ENCODE measurements around the gene MYO1H. TPM values are rescaled to one million over a fixed set of nuclear protein-coding genes. Genes with fewer than 3 reads are reported as not detected.

Gene MYO1H
- total RNA-seq, 4 donors from 2014 or later = not detected

DNA sequence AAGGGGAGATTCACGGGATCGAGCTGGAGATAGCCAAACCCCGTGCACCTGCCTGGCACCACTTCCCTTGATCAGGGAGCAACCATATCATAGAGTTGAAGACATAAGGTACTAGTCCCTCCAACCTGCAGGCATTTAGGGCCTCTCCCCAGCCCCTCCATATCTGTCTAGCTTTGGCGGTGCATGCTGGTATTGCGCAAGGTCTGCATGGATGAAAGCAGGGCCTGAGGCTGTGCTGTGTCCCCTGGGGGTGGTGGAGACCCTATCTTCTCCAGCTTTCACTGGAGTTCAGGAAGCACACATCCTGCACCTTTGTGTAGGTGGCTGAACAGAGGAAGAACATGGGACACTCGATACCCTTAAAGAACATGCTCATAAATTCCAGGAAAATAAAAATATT lies 82.5 kb downstream of the MYO1H start:
- Histone ChIP-seq H3K27me3 (no peaks in the 10 kb centered on the region), H3K36me3 (no peaks in the 10 kb centered on the region), H3K4me1 (no peaks in the 10 kb centered on the region), H3K4me3 (no peak overlapping the region), H3K27ac (no peak overlapping the region), H3K9me3 (no peaks in the 10 kb centered on the region)
- no peak for TF ChIP-seq POLR2A (IDR thresholded peaks at IDR 0.05)
- TF ChIP-seq CTCF (IDR thresholded peaks at IDR 0.05) = no peak
- intact Hi-C loops (cut with DNase I; ENCODE audit: low total_unique reads) = no loop called here
- no peak for DNase-seq

DNA sequence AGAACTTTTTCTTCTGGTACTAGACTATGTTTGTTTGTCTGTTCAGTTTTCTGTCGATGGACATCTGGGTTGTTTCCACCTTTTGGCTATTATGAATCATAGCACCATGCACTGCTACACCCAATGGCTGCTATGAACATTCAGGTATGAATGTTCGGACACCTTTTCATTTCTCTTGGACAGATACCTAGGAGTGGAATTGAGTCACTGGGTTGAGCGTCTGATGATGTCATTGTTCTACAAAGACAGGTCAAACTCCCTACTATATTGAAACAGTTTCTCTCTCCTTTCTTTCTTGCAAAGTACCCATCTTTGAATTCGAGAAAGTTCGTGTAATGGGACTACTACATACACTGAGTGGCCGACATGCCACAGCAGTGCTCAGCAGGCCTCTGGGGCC lies 84.7 kb downstream of the MYO1H start:
- intact Hi-C loops (cut with DNase I; ENCODE audit: low total_unique reads) = no loop called here
- H3K27me3 ChIP-seq = no peaks in the 10 kb centered on the region
- TF ChIP-seq CTCF (IDR thresholded peaks at IDR 0.05) = no peak
- TF ChIP-seq POLR2A (IDR thresholded peaks at IDR 0.05) = no peak
- H3K27ac ChIP-seq = no peak overlapping the region
- no peak overlapping the region for H3K4me3 ChIP-seq
- no peaks in the 10 kb centered on the region for H3K9me3 ChIP-seq
- DNase-seq = no peak
- no peaks in the 10 kb centered on the region for H3K4me1 ChIP-seq
- H3K36me3 ChIP-seq = no peaks in the 10 kb centered on the region

- H3K36me3 ChIP-seq = no peaks in the 10 kb centered on the region
- no peaks in the 10 kb centered on the region for H3K9me3 ChIP-seq
- intact Hi-C loops (cut with DNase I; ENCODE audit: low total_unique reads) = no loop called here
- TF ChIP-seq POLR2A (IDR thresholded peaks at IDR 0.05) (no peak), CTCF (IDR thresholded peaks at IDR 0.05) (peak; percentile 67 to 81 (median 74))
- DNase-seq = peak; percentile 77 to 85
- no peak overlapping the region for H3K4me3 ChIP-seq
- no peaks in the 10 kb centered on the region for H3K4me1 ChIP-seq
- peak overlapping the region in 1 of 2 donors; percentile 16 for H3K27ac ChIP-seq
- H3K27me3 ChIP-seq = no peaks in the 10 kb centered on the region
These were observed 85.2 kb downstream of the MYO1H start for GRCh38 chr12:109432842-109433304.

GRCh38 chr12:109433618-109434017 lies 85.9 kb downstream of the MYO1H start:
- TF ChIP-seq POLR2A (IDR thresholded peaks at IDR 0.05) (no peak), CTCF (IDR thresholded peaks at IDR 0.05) (no peak)
- Histone ChIP-seq H3K9me3 (no peaks in the 10 kb centered on the region), H3K36me3 (no peaks in the 10 kb centered on the region), H3K27ac (no peak overlapping the region), H3K4me3 (no peak overlapping the region), H3K27me3 (no peaks in the 10 kb centered on the region), H3K4me1 (no peaks in the 10 kb centered on the region)
- DNase-seq = peak in 1 of 2 donors; percentile 18
- intact Hi-C loops (cut with DNase I; ENCODE audit: low total_unique reads) = no loop called here

- Histone ChIP-seq H3K27me3 (no peaks in the 10 kb centered on the region), H3K4me3 (no peak overlapping the region), H3K36me3 (no peaks in the 10 kb centered on the region), H3K9me3 (no peaks in the 10 kb centered on the region), H3K4me1 (no peaks in the 10 kb centered on the region), H3K27ac (no peak overlapping the region)
- intact Hi-C loops (cut with DNase I; ENCODE audit: low total_unique reads) = no loop called here
- DNase-seq = no peak
- no peak for TF ChIP-seq CTCF (IDR thresholded peaks at IDR 0.05)
- TF ChIP-seq POLR2A (IDR thresholded peaks at IDR 0.05) = no peak
These were observed 86.9 kb downstream of the MYO1H start for GRCh38 chr12:109434582-109434981.

Measured in uterus (tissue), 4 donors.